ENCODE measurements around the gene SGF29.
"Not testable (repeated sequence)": the region's sequence is repeated elsewhere in the genome, so short reads cannot be mapped to it uniquely, and the experiment has no call there.

The SGF29 gene

GRCh38 chr16:28553776-28554633 is at the start of gene SGF29:
TSS of gene SGF29 (plus strand) at chr16:28553920. CDS start at chr16:28581070, 27,150 bp downstream.
- in situ Hi-C loops (cut with HindIII; ENCODE audit: low sequenced_read_pairs), result no loop called here

GRCh38 chr16:28504707-28505404 is 48.9 kb upstream of the SGF29 start:
- in situ Hi-C loops (cut with HindIII; ENCODE audit: low sequenced_read_pairs), result no loop called here

GRCh38 chr16:28505489-28506137 is 48.1 kb upstream of the SGF29 start:
- in situ Hi-C loops (cut with HindIII; ENCODE audit: low sequenced_read_pairs), result no loop called here

GRCh38 chr16:28511031-28511430 is 42.7 kb upstream of the SGF29 start:
- in situ Hi-C loops (cut with HindIII; ENCODE audit: low sequenced_read_pairs), result no loop called here

GRCh38 chr16:28511801-28512789 is 41.6 kb upstream of the SGF29 start:
- in situ Hi-C loops (cut with HindIII; ENCODE audit: low sequenced_read_pairs), result no loop called here

GRCh38 chr16:28513484-28514181 is 40.1 kb upstream of the SGF29 start:
- in situ Hi-C loops (cut with HindIII; ENCODE audit: low sequenced_read_pairs), result no loop called here

GRCh38 chr16:28514246-28514645 is 39.5 kb upstream of the SGF29 start:
- in situ Hi-C loops (cut with HindIII; ENCODE audit: low sequenced_read_pairs), result no loop called here

- in situ Hi-C loops (cut with HindIII; ENCODE audit: low sequenced_read_pairs), result no loop called here
Measured at GRCh38 chr16:28520672-28521071, 33.0 kb upstream of the SGF29 start.

GRCh38 chr16:28521436-28521835 is 32.3 kb upstream of the SGF29 start:
- in situ Hi-C loops (cut with HindIII; ENCODE audit: low sequenced_read_pairs), result no loop called here

- in situ Hi-C loops (cut with HindIII; ENCODE audit: low sequenced_read_pairs), result no loop called here
Measured at GRCh38 chr16:28522792-28523191, 30.9 kb upstream of the SGF29 start.

- in situ Hi-C loops (cut with HindIII; ENCODE audit: low sequenced_read_pairs), result no loop called here
Measured at GRCh38 chr16:28524681-28525171, 29.0 kb upstream of the SGF29 start.

GRCh38 chr16:28526201-28527099 is 27.3 kb upstream of the SGF29 start:
- in situ Hi-C loops (cut with HindIII; ENCODE audit: low sequenced_read_pairs), result no loop called here

- in situ Hi-C loops (cut with HindIII; ENCODE audit: low sequenced_read_pairs), result not testable (repeated sequence)
Measured at GRCh38 chr16:28527100-28527785, 26.5 kb upstream of the SGF29 start.

GRCh38 chr16:28527985-28528384 is 25.7 kb upstream of the SGF29 start:
- in situ Hi-C loops (cut with HindIII; ENCODE audit: low sequenced_read_pairs), result no loop called here

- in situ Hi-C loops (cut with HindIII; ENCODE audit: low sequenced_read_pairs), result no loop called here
Measured at GRCh38 chr16:28528463-28528867, 25.3 kb upstream of the SGF29 start.

GRCh38 chr16:28529124-28529523 is 24.6 kb upstream of the SGF29 start:
- in situ Hi-C loops (cut with HindIII; ENCODE audit: low sequenced_read_pairs), result no loop called here

GRCh38 chr16:28531777-28532744 is 21.7 kb upstream of the SGF29 start:
- in situ Hi-C loops (cut with HindIII; ENCODE audit: low sequenced_read_pairs), result no loop called here

Data from DLD1 (cell line).